ENCODE results near the gene IGFL1. TPM values are rescaled to one million over a fixed set of nuclear protein-coding genes. Genes with fewer than 3 reads are reported as not detected.
"Not testable (repeated sequence)": the region's sequence is repeated elsewhere in the genome, so short reads cannot be mapped to it uniquely, and the experiment has no call there.

The IGFL1 gene
- total RNA-seq, 4 donors from 2014 or later = not detected

DNA sequence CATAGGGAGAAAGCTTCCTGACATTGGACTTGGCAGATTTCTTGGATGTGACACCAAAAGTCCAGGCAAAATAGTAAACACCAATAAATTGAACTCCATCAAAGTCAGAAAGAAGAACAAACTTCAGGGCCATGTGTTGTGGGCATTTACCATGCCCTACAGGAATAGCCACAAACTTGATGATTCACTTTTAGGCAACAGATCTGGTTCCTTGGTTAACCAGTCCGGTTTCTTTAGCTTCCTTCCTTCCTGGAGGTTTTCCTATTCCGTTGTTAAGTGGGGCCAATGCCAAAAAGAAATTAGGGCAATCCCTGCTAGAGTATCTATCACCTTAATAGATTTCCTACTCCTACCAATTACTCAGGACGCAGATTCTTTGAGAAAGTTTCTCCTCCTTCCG lies 25.2 kb downstream of the IGFL1 start:
- TF ChIP-seq POLR2A (IDR thresholded peaks at IDR 0.05) = no peak
- TF ChIP-seq, protein P1, sequence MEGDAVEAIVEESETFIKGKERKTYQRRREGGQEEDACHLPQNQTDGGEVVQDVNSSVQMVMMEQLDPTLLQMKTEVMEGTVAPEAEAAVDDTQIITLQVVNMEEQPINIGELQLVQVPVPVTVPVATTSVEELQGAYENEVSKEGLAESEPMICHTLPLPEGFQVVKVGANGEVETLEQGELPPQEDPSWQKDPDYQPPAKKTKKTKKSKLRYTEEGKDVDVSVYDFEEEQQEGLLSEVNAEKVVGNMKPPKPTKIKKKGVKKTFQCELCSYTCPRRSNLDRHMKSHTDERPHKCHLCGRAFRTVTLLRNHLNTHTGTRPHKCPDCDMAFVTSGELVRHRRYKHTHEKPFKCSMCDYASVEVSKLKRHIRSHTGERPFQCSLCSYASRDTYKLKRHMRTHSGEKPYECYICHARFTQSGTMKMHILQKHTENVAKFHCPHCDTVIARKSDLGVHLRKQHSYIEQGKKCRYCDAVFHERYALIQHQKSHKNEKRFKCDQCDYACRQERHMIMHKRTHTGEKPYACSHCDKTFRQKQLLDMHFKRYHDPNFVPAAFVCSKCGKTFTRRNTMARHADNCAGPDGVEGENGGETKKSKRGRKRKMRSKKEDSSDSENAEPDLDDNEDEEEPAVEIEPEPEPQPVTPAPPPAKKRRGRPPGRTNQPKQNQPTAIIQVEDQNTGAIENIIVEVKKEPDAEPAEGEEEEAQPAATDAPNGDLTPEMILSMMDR (IDR thresholded peaks at IDR 0.05) = no peak
- H3K4me3 ChIP-seq = no peak overlapping the region
- H3K27ac ChIP-seq = no peak overlapping the region
- no peak for DNase-seq
- no peaks in the 10 kb centered on the region for H3K9me3 ChIP-seq
- H3K36me3 ChIP-seq = no peaks in the 10 kb centered on the region
- no peaks in the 10 kb centered on the region for H3K4me1 ChIP-seq
- no peaks in the 10 kb centered on the region for H3K27me3 ChIP-seq

DNA sequence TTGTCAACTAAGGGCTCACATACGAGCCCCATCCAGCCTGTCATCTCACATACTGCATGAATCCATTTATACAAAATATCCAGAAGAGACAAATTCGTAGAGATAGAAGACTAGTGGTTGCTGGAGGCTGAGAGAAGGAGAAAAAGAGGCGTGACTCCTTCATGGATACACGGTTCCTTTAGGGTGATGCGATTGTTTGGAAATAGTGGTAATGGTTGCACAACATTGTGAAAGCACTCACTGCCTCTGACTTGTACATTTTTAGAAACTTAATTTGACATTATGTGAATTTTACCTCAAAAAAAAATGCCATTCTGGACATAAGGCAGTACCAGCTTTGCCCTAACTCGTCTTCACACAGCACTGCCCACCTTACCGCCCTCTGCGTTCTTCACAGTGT lies 27.3 kb downstream of the IGFL1 start:
- no peak for TF ChIP-seq POLR2A (IDR thresholded peaks at IDR 0.05)
- TF ChIP-seq, protein P1 (IDR thresholded peaks at IDR 0.05) = no peak
- Histone ChIP-seq H3K27ac (no peak overlapping the region), H3K9me3 (no peaks in the 10 kb centered on the region), H3K4me3 (no peak overlapping the region), H3K4me1 (no peaks in the 10 kb centered on the region), H3K36me3 (no peaks in the 10 kb centered on the region), H3K27me3 (no peaks in the 10 kb centered on the region)
- no peak for DNase-seq

DNA sequence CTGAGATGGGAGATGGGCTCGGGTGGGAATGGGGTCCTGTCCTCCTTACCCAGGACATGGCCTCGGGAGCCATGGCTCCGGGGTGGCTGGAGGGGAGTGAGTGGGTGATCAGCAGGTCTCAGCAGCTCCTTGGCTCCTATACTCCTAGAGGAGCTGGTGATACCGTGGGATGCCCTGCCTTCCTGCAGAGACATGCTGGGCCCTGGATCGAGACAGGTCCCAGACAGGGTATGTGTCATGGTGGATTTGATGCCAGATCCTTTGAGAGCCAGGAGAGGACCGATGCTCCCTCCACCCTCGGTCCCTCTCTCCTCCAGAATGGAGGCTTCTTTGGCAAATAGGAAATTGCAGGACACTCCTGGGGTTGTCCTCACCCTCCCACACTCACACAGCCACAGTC lies 32.0 kb downstream of the IGFL1 start:
- not testable (repeated sequence) for H3K9me3 ChIP-seq, H3K36me3 ChIP-seq, H3K27me3 ChIP-seq, DNase-seq, H3K4me1 ChIP-seq, H3K27ac ChIP-seq, H3K4me3 ChIP-seq

DNA sequence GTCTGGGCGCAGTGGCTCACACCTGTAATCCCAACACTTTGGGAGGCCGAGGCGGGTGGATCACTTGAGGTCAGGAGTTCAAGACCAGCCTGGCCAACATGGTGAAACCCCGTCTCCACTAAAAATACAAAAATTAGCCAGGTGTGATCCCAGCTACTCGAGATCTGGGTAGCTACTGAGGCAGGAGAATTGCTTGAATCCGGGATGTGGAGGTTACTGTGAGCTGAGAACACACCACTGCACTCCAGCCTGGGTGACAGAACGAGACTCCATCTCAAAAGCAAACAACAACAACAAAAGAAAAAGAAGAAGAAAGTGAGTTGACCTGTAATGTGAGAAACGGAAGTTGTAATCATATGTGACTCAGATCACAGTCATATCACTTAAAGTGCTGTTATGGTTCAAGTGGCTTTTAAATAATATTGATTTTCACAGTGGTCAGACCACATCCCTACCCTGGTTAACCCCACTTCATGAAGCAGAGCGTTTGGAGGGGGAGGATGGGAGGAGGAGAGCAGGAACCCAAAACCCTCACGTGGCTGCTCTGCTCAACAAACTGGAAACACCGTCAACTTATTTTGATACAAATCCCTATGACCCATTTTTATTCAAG lies 33.2 kb downstream of the IGFL1 start:
- not testable (repeated sequence) for H3K4me3 ChIP-seq, H3K27me3 ChIP-seq, H3K27ac ChIP-seq, H3K9me3 ChIP-seq, H3K36me3 ChIP-seq, H3K4me1 ChIP-seq, DNase-seq

DNA sequence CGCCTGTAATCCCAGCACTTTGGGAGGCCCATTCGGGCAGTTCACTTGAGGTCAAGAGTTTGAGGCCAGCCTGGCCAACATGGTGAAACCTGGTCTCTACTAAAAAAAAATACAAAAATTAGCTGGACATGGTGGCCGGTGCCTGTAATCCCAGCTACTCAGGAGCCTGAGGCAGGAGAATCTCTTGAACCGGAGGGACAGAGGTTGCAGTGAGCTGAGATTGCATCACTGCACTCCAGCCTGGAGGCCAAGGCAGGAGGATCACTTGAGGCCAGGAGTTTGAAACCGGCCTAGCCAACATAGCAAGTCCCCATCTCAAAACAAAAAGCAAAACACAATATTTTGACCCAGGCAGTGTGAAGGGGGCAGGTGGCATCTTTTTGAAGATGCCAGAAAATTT lies 35.3 kb downstream of the IGFL1 start:
- not testable (repeated sequence) for H3K27ac ChIP-seq, H3K27me3 ChIP-seq, H3K9me3 ChIP-seq, H3K36me3 ChIP-seq, DNase-seq, H3K4me1 ChIP-seq, H3K4me3 ChIP-seq

DNA sequence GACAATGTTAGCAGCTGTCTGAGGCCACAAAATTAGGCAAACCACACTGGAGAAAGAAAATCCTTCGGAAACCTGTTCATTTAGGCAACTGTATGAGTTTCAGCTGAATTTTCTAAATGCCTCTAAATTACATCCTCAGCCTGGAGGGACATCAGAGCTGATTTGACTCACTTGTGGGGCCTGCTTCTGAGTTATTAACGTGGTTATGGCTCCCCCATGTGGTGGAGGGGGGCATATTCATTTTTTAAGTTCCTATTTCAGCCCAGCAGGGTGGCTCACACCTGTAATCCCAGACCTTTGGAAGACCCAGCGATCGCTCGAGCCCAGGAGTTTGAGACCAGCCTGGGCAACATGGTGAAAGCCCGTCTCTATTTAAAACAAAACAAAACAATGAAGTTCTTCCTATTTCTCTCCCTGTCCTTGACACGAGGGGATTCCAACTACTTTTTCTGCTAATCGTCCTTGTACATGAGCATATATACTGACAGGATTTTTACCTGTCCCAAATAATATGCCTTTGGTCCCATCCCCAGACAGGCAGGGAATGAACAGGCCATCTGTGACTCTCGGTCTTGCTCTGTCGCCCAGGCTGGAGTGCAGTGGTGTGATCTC lies 35.8 kb downstream of the IGFL1 start:
- no peaks in the 10 kb centered on the region for H3K36me3 ChIP-seq
- no peak overlapping the region for H3K27ac ChIP-seq
- peak in 2 of 3 donors; percentile 45 to 81 for DNase-seq
- H3K4me1 ChIP-seq = no peaks in the 10 kb centered on the region
- H3K27me3 ChIP-seq = no peaks in the 10 kb centered on the region
- no peak for TF ChIP-seq POLR2A (IDR thresholded peaks at IDR 0.05)
- TF ChIP-seq, protein P1 (IDR thresholded peaks at IDR 0.05) = peak; percentile 54 to 94 (median 84)
- H3K9me3 ChIP-seq = no peaks in the 10 kb centered on the region
- H3K4me3 ChIP-seq = no peak overlapping the region

DNA sequence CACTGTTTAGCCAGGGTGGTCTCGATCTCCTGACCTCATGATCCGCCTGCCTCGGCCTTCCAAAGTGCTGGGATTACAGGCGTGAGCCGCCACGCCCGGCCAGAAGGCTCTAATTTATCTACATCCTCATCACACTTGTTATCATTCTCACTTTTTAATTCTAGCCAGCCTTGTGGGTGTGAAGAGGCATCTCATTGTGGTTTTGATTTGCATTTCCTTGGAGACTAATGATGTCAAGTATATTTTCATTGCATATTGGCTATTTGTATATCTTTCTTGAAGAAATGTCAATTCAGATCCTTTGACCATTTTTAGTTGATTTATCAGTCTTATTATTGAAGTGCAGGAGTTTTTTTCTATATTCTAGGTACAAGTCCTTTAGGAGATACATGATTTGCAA lies 39.6 kb downstream of the IGFL1 start:
- Histone ChIP-seq H3K4me1 (no peaks in the 10 kb centered on the region), H3K27ac (no peak overlapping the region), H3K36me3 (no peaks in the 10 kb centered on the region), H3K9me3 (no peaks in the 10 kb centered on the region), H3K27me3 (no peaks in the 10 kb centered on the region), H3K4me3 (no peak overlapping the region)
- DNase-seq = no peak
- TF ChIP-seq POLR2A (IDR thresholded peaks at IDR 0.05) = no peak
- TF ChIP-seq, protein P1 (IDR thresholded peaks at IDR 0.05) = no peak

All from Peyer's patch (tissue), 4 donors.